PC-3 (cell line): ENCODE data around the gene CORO2B.

Experiments
- CTCF ChIP-seq: fragments of 300-600 bp; sonication (generic); conservative IDR thresholded peaks from 2 replicates; pipeline ENCODE4 v1.5.1; 2017; ENCODE audit warnings: antibody characterized with exemption, low read depth, mild to moderate bottlenecking, low read length
- EZH2 ChIP-seq: fragments of 300-600 bp; sonication (generic); IDR thresholded peaks from one replicate; pipeline ENCODE4 v1.6.1; 2017; ENCODE audit warnings: antibody characterized with exemption, mild to moderate bottlenecking, low read length; ENCODE audit not compliant: unreplicated experiment
- EZH2phosphoT487 ChIP-seq: fragments of 300-600 bp; sonication (generic); IDR thresholded peaks from 2 replicates; pipeline ENCODE4 v1.6.1; 2018; ENCODE audit warnings: mild to moderate bottlenecking, antibody characterized with exemption, low read length, borderline replicate concordance

GRCh38 chr15:68599153-68599545 lies 20.4 kb downstream of the CORO2B start:
- TF ChIP-seq CTCF, result no peak
- no peak for TF ChIP-seq EZH2
- TF ChIP-seq EZH2phosphoT487, result no peak
